GOT3 (cell line): Measurements from ENCODE around the gene CCND1.
"Not testable (repeated sequence)": the region's sequence is repeated elsewhere in the genome, so short reads cannot be mapped to it uniquely, and the experiment has no call there.

Experiments
- DNase-seq: peaks from one replicate; lab custom pipeline; 2025; ENCODE audit warnings: mixed read lengths; lab: John Stamatoyannopoulos, UW

Gene CCND1

DNA sequence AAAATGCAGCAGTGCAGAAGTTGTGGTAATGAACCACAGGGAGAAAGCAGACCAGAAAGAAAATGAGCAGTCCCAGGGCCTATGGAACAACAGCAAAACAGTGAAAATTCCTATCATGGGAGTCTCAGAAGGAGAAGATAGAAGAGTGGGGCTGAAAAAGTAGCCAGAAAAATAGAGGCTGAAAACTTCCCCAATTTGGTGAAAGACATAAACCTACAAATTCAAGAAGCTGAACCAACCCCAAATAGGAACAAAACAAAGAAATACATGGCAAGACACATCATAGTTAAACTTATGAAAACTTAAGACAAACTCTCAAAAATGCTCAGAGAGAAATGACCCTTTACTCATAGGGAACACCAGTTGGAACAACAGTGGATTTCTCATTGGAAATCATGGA is 51.5 kb downstream of the CCND1 start:
- no peak for DNase-seq

- no peak for DNase-seq
Measured at GRCh38 chr11:69694781-69695180, 53.8 kb downstream of the CCND1 start.

DNA sequence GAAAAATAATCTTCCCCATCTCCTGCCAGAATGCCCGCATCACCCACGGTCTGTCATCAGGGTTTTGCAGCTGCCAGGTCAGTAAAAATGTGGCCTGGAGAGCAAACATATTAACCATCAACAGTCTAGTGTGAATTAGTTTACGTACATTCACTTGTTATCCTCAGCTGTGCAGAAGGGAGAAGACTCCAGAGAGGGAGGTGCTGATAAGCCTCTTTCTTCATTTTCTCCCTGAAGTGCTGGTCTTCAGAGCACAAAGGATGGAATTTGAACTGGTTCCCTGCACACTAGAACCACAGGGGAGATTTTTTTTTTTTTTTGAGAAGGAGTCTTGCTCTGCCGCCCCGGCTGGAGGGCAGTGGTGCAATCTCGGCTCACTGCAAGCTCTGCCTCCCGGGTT is 54.6 kb downstream of the CCND1 start:
- no peak for DNase-seq

DNA sequence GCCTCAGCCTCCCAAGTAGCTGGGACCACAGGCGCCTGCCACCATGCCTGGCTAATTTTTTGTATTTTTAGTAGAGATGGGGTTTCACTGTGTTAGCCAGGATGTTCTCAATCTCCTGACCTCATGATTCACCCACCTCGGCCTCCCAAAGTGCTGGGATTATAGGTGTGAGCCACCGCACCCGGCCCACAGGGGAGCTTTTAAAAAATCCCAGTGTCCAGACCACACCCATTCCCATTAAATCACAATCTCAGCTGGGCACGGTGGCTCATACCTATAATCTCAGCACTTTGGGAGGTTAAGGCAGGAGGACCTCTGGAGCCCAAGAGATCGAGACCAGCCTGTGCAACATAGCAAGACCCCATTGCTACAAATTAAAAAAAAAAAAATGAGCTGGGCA is 55.0 kb downstream of the CCND1 start:
- DNase-seq, result not testable (repeated sequence)

GRCh38 chr11:69696749-69697468 is 56.0 kb downstream of the CCND1 start:
- no peak for DNase-seq

- DNase-seq, result no peak
Measured at GRCh38 chr11:69697469-69697843, 56.5 kb downstream of the CCND1 start.

DNA sequence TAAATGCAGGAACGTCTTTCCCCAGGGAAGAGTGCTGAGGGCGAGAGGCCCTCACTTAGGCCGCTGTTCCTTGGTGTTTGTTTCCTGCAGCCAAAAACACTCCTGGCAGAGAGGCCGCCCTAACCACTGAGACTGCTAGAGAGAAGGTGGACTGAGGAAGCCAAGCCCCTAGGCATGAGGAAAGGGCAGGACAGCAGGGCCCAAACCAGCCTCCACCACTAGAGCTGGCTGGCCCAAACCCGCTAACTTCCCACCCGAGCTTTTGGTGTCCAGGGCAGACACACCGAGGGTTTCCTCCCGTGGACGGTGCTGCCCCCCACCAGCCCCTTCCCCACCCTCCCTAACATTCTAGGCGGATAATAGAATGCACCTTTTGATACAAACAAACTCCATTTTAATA is 56.9 kb downstream of the CCND1 start:
- DNase-seq, result no peak

- no peak for DNase-seq
Measured at GRCh38 chr11:69698362-69698761, 57.4 kb downstream of the CCND1 start.

DNA sequence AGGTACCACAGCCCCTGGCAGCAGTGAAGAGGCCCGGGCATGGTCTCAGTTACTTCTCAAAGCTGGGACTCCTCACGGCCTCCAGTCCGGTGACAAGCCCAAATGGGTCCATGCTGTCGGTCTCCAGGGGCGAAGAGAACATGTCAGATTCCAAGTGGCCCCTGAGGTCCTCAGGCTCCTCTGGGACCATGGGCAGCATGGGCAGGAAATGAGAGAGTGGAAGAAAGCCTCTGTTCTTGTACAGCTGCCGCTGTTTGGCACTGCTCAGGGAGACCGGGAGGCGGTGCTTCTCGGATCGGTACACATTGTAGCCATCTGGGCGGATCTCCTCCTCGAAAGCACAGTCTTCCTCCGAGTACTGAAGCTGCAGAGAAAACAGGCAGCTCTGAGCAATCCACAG is 58.3 kb downstream of the CCND1 start:
- DNase-seq, result no peak

DNA sequence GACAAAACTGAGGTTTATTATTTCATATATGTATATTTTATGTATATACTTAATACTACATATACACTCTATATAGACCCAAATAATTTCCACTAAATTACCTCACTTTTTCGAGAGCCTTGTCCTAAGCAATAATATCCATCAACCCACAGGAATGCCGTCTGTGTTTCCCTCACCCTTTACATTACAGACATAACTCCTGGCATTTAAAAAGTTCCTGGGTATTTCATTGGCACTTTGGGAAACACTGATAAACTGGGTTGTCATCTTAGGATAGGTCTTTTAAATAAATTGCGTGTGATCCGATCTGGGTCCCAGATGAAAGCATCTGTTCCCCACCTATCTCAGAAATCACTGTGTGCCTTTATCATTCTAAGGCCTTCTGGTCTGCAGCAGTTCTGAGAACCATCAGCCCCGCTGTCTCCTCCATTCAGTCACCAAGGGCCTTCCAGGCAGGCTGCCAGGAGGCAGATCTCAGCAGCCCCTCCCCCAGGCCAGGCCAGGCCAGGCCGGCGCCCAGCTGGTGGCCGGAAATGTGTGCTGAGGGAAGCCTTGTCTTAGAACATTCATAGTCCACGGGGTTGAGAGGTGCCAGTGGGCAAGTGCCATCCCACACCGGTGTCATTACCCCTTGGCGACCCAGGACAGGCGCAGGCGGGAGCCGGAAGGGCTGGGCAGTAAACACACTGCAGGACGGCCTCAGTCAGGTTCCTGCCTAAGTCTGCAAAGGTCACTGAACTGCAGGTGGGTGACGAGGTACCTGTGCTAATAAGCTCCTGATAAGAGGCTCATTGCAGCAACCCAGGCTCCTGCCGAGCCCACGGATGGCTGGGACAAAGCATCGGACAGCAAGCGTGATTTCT is 59.6 kb downstream of the CCND1 start:
- DNase-seq, result no peak

DNA sequence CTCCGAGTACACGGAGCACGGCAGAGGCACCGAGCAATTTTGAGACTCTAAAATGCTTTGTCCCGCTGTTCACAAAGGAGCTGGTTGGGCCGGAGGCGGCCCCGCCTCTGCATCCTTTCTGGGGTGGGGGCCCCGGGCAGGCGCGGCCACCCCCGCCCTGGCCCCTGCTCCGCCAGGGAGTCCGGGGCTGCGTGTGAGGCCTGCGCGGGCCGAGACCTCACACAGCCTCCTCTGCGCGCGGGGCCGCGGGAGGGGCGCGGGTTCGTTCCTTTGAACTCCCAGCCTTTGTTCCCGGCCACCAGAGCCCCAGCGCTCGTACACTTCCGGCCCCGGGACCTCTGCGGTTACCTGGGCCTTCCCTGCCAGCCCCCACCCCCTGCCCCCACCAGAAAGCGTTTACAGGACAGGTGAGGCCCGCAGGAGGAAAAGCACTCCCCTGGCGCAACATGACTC is 61.3 kb downstream of the CCND1 start:
- DNase-seq, result no peak

- DNase-seq, result no peak
Measured at GRCh38 chr11:69702769-69703452, 62.0 kb downstream of the CCND1 start.

- no peak for DNase-seq
Measured at GRCh38 chr11:69703453-69703767, 62.5 kb downstream of the CCND1 start.
